GM18526 (cell line): ENCODE data around the gene KLHL4.

ENCODE experiments used
- POLR2A ChIP-seq: IDR thresholded peaks from 3 replicates; pipeline ENCODE4 v1.6.1; 2011; ENCODE audit not compliant: insufficient read length; ENCODE audit errors: extremely low read depth

Gene KLHL4, protein sequence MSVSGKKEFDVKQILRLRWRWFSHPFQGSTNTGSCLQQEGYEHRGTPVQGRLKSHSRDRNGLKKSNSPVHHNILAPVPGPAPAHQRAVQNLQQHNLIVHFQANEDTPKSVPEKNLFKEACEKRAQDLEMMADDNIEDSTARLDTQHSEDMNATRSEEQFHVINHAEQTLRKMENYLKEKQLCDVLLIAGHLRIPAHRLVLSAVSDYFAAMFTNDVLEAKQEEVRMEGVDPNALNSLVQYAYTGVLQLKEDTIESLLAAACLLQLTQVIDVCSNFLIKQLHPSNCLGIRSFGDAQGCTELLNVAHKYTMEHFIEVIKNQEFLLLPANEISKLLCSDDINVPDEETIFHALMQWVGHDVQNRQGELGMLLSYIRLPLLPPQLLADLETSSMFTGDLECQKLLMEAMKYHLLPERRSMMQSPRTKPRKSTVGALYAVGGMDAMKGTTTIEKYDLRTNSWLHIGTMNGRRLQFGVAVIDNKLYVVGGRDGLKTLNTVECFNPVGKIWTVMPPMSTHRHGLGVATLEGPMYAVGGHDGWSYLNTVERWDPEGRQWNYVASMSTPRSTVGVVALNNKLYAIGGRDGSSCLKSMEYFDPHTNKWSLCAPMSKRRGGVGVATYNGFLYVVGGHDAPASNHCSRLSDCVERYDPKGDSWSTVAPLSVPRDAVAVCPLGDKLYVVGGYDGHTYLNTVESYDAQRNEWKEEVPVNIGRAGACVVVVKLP

DNA sequence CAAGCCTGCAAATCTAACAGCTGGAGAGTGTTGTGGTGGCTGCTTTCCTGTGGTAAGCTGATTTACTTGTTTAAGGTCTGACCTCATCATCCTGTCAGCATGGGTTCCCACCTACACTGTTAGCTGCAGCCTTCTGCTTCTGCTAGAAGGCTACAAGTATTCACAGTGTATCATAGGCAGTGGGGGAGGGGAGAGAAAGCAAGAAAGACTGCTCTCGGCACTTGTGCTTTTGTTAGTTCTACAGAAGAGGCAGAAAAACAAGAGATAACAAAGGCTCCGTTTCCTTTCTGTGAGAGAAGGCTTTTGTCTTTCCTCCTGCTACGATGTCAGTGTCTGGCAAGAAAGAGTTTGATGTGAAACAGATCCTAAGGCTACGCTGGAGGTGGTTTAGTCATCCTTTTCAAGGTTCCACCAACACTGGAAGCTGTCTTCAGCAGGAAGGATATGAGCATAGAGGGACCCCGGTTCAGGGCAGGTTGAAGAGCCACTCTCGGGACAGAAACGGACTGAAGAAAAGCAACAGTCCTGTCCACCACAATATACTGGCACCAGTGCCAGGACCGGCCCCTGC is at the start of gene KLHL4:
KLHL4 (plus strand) TSS at position 232 of the 571 bp plus-strand sequence; CDS start at position 324, 92 bp downstream.
- TF ChIP-seq POLR2A = no peak

DNA sequence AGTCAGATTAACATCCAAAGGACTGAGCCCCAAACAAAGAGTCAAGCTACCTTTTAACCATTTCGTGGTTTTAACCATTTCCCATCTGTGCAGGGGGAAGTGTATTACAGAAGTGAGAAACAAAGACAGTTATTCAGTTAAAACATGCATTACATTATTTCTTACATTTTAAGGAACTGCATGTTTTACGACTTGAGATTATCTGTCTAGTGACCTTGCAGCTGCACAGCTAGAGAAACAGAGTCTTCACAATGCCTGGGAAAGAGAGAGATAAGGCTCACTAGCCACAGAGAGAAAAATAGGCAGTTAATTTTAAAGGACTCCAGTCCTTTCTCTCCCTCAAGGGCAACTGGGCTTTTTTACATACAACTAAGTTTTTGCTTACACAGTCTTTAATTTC is 48.7 kb upstream of the KLHL4 start:
- no peak for TF ChIP-seq POLR2A

DNA sequence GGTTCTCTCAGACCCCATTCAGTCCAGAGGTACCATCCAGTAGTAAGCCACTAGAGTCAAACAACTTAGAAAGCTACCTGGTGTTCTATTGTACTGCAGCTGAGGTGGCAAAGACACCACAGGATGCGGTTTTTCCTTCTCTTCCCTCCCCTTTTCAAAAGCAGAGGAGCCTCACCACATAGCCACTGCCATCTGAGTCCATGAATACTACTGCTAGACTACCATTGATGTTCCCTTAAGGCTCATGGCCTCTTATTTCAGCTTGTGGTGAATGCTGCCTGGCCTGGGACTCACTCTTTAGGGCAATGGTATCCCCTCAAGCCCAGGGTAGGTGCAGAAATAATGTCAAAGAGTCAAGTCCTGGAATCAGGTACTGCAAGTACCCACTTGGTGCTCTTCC is 41.8 kb upstream of the KLHL4 start:
- TF ChIP-seq POLR2A = no peak

DNA sequence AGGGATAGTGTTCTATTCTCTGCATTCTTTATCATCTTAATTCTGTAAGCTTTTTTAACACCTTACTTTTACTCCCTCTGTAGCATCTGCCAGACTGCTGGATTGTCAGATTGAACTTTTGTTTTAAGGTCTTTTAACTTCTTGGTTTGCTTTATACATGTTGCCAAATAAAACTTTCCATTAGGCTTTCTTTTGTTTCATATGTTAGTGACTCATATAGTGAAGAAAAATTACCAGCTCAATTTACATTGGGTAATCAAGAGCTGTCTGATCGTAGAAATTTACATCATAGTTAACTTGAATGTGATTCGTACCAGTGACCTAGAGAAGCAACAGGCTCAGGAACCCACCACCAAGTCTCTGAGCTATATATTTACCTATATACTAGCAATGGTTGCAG is 28.5 kb upstream of the KLHL4 start:
- no peak for TF ChIP-seq POLR2A

DNA sequence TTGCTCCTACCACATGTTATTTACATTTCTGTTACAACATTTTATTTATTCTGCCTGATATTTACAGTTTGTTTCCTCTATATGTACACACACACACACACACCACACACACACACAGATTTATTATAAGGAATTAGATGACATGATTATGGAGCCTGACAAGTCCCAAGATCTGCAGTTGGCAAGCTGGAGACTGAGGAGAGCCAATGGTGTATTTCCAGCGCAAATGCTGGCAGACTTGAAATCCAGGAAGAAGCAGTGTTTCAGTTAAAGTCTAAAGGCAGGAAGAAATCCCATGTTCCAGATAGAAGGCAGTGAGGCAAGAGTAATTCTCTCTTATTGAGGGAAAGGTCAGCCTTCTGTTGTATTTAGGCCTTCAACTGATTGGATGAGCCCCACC is 1.8 kb upstream of the KLHL4 start:
- TF ChIP-seq POLR2A = no peak

DNA sequence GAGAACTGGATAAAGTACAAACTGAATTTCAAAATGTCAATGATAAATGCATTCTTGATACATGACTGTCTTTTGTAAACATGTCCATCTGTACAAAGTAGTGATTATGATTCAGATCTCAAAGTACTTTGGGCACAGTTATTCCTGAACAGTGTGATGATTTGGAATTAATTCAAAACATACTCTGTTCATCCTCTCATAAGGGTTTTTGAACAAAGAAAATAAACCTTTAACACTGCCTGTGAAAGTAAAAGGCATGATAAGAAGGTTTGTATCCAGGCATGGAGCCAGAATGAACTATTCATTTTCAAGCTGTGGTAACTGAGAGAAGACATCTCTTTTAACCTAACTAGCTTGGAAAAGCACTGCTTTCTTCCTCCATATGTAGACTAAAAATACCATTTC is 883 bp upstream of the KLHL4 start:
- no peak for TF ChIP-seq POLR2A

DNA sequence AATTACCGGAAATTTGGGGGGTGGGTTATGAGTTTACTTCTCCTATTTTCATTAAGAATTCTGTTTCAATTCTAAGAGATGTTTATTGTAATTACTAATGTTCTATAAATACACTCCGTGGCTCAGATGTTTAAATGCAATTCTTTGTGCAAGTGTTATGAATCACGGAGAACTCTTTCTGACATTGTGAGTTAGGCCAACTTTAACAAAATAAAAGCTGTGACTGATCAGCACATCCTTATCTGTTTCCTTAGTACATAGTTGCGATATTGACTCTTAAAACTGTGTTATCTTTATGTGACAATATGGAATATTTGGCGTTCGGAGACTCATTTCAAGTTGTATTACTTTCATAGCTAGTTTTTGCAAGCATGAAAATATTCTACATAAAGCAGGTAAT is 902 bp downstream of the KLHL4 start:
- no peak for TF ChIP-seq POLR2A

DNA sequence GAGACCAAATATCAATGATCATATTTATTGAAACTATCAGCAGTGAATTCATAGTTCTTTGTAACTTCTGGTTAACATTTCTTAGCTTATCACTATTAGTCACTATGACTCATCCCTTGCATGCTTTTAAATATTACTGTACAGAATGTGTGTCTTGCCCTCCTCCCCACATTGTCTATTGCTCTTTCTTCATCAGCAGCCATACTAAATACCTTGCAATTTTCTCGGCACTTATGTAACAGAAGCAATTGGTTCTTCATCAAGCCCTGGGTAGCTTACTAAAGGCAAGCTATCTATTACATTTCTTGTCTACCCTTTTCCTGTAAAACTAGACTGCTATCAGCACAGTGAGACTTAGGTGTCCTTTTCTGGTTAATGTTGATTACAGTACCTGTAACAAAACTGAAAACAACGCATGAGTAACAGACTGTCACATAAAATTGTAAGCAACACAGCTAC is 8.2 kb downstream of the KLHL4 start:
- no peak for TF ChIP-seq POLR2A

DNA sequence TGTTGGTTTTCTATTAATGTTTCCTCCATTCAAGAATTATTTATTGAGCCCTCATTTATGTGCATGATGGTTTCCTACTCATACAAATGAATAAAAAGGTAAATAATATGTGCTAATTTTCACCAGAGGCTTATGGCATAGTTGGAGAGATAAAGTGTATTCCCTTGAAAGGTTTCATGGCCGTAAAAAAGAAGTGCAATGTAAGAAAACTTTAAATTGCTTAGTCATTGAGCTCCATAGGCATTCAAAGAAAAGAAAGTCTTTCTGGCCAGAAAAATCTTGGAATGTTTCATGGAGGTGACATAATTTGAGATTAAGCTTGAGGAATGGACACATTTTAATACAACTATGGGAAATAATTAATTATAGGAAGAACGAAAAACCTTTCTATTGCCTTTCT is 8.7 kb downstream of the KLHL4 start:
- no peak for TF ChIP-seq POLR2A

DNA sequence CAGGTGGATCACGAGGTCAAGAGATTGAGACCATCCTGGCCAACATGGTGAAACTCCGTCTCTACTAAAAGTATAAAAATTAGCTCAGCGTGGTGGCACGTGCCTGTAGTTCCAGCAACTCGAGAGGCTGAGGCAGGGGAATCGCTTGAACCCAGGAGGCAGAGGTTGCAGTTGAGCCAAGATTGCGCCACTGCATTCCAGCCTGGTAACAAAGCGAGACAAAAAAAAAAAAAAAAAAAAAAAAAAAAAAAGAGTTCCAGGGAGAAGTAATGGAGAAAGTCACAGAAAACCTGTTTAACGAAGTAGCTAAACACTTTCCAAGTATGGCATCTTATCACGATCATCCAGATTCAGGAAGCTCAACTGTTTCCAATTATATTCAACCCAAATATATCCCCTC is 10.9 kb downstream of the KLHL4 start:
- no peak for TF ChIP-seq POLR2A

DNA sequence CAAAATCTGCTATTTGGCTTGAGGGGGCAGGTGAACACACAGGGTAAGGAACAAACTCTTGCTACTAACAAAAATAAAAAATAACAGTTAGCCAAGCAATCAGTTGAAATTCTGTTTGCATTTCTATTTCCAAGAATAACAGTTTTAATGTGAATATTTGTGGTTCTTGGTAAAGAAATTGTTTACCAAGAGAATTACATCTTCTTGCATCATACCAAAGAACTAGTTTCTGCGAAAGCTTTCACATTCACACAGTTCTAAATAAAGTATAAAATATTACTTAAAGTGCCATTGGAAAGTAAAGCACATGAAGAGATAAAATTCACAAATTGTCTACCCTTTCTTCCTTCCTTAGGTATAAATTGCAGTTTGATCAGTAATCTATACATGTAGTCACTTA is 54.4 kb downstream of the KLHL4 start:
- TF ChIP-seq POLR2A = no peak

DNA sequence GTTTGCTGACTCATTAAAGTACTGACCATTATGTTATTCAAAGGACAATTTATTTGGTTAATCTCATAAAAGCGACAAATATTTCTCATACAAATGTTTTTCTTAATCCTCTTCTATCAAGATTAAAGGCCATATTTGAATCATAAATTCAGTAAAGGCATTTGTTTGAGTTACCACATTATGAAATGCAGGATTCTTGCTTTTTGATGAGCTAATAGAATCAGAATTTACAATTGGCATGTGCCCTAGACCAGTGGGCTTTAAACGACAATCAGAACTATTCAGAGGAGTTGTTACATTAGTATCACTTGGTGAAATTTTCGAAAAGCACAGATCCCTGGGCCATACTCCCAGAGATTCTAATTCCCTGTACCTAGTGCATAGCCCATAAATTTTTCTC is 55.3 kb downstream of the KLHL4 start:
- TF ChIP-seq POLR2A = no peak

DNA sequence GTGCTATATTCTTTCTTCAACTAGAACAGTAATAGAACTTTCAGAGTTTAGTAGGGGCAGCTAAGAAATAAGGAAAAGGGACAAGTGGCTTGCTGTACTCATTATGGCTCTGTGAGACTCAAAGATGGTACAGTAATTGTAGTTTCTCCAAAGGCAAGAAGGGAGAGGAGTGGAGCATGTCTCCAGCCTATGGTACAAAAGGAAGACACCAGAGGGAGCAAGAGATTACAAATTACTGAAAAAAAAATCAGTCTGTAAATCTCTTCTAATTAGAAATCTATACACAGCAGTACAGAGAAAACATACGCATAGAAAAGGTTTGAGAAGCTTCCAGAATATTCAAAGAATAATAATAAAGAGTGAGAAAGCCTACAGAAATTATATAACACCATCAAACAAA is 61.4 kb downstream of the KLHL4 start:
- no peak for TF ChIP-seq POLR2A

DNA sequence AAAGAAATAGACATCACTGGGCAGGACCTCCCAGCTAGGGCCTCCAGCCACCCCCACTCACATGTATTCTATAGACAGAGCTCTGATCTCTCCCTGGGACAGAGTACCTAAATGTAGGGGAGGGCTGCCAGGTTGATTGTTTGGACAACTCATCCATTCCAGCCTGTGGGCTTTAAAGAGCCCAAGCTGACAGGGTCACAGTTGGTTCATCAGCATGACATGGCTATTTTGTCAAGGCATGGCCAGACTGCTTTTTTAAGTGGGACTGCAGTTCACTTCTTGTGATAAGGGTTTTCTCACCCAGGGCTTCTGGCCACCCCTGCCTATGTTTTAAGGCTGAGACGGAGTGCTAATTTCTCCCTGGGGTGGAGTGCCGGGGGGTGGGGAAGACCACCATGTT is 63.3 kb downstream of the KLHL4 start:
- TF ChIP-seq POLR2A = no peak

DNA sequence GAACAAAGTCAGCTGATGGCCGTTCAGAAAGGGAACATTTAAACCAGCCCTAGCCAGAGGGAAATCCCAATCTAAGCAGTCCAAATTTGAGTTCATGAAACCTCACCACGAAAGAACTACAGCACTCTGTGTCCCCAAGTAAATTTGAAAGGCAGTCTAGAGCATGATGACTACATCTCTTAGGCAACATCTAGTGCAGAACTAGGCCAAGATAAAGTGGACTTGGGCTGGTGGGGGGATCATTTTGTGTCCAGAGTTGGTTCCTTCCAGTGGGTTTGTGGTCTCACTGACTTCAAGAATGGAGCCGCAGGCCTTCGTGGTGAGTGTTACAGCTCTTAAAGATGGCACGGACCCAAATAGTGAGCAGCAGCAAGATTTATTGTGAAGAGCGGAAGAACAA is 64.9 kb downstream of the KLHL4 start:
- no peak for TF ChIP-seq POLR2A

DNA sequence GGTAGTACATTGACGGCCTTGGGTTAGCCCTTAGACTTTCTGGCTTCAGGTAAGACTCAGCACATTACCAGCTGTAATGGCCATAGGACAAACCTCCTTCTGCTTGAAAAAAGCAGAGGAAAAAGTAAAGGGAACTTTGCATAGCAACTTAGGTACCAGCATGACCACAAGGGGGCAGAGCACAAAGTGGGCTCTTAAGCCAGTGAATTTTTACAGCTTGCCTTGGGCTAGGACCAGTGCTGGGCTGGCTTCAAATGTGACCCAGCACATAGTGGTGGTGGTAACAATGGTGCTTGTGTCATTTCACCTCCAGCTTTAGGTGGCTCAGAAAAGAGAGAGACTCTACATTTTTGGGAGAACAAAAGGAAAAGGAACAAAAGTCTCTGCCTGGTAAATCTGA is 66.1 kb downstream of the KLHL4 start:
- TF ChIP-seq POLR2A = no peak
